HepG2 (cell line): Measurements from ENCODE around the gene KHNYN. TPM values are rescaled to one million over a fixed set of nuclear protein-coding genes. Genes with fewer than 3 reads are reported as not detected.

ENCODE experiments used
- ATF7 ChIP-seq, 2 experiments: fragments of 450-650 bp in 1 of 2; sonication (generic) in 1 of 2; formaldehyde crosslinking in 1 of 2; IDR thresholded peaks; 2 replicates each; pipeline versions ENCODE4 v1.4.0 to v1.6.1; 2016 to 2020; ENCODE audit warnings: antibody characterized with exemption in 1 of 2, mild to moderate bottlenecking in 1 of 2, missing genetic modification reagents in 1 of 2
- BRF2 ChIP-seq: sonication (generic); formaldehyde crosslinking; IDR thresholded peaks from 2 replicates; pipeline ENCODE4 v1.8.1; 2022; ENCODE audit warnings: mild to moderate bottlenecking, missing genetic modification reagents
- CCDC6 ChIP-seq: sonication (generic); formaldehyde crosslinking; IDR thresholded peaks from 2 replicates; pipeline ENCODE4 v1.8.1; 2022; ENCODE audit warnings: mild to moderate bottlenecking, missing genetic modification reagents, moderate library complexity
- CERS6 ChIP-seq: sonication (generic); formaldehyde crosslinking; IDR thresholded peaks from 2 replicates; pipeline ENCODE4 v1.5.0; 2020; ENCODE audit warnings: missing genetic modification reagents
- CREB3 ChIP-seq: sonication (generic); formaldehyde crosslinking; IDR thresholded peaks from 2 replicates; pipeline ENCODE4 v1.5.0; 2020; ENCODE audit warnings: missing genetic modification reagents
- FOXK2 ChIP-seq: fragments of 450-650 bp; IDR thresholded peaks from 2 replicates; pipeline ENCODE4 v1.6.1; 2016
- HNRNPL ChIP-seq: fragments of 200-400 bp; formaldehyde crosslinking; IDR thresholded peaks from 2 replicates; pipeline ENCODE4 v1.6.1; 2017; ENCODE audit warnings: mild to moderate bottlenecking, low read depth, low read length
- HNRNPLL ChIP-seq: fragments of 200-400 bp; formaldehyde crosslinking; IDR thresholded peaks from 2 replicates; pipeline ENCODE4 v1.6.1; 2017; ENCODE audit warnings: mild to moderate bottlenecking, low read depth, low read length; ENCODE audit not compliant: poor library complexity, severe bottlenecking
- KDM4B ChIP-seq: sonication (generic); formaldehyde crosslinking; IDR thresholded peaks from 2 replicates; pipeline ENCODE4 v1.4.0; 2020; ENCODE audit warnings: missing genetic modification reagents
- KLF11 ChIP-seq: IDR thresholded peaks from 2 replicates; pipeline ENCODE4 v1.6.1; 2016; ENCODE audit warnings: missing compliant biosample characterization
- KLF13 ChIP-seq: sonication (generic); formaldehyde crosslinking; IDR thresholded peaks from 2 replicates; pipeline ENCODE4 v1.4.0; 2020; ENCODE audit warnings: mild to moderate bottlenecking, missing genetic modification reagents
- MAFF ChIP-seq: IDR thresholded peaks from 2 replicates; pipeline ENCODE4 v1.6.1; 2011; ENCODE audit warnings: low read depth, low read length, improper control_type of control experiment
- PAWR ChIP-seq: sonication (generic); formaldehyde crosslinking; IDR thresholded peaks from 2 replicates; pipeline ENCODE4 v1.4.0; 2020; ENCODE audit warnings: missing genetic modification reagents, mild to moderate bottlenecking, borderline replicate concordance
- POLR2AphosphoS5 ChIP-seq: IDR thresholded peaks from 2 replicates; pipeline ENCODE4 v1.6.1; 2012; ENCODE audit warnings: low read depth, low read length
- REXO4 ChIP-seq: sonication (generic); formaldehyde crosslinking; IDR thresholded peaks from 2 replicates; pipeline ENCODE4 v1.8.0; 2022; ENCODE audit warnings: missing genetic modification reagents, mild to moderate bottlenecking, borderline replicate concordance
- SALL2 ChIP-seq: sonication (generic); formaldehyde crosslinking; IDR thresholded peaks from 2 replicates; pipeline ENCODE4 v1.8.1; 2023; ENCODE audit warnings: mild to moderate bottlenecking, missing genetic modification reagents, inconsistent platforms
- SMYD3 ChIP-seq: sonication (generic); formaldehyde crosslinking; IDR thresholded peaks from 2 replicates; pipeline ENCODE4 v1.8.1; 2023; ENCODE audit warnings: mild to moderate bottlenecking, missing genetic modification reagents
- SNAPC4 ChIP-seq: sonication (generic); formaldehyde crosslinking; IDR thresholded peaks from 2 replicates; pipeline ENCODE4 v1.4.0; 2020; ENCODE audit warnings: mild to moderate bottlenecking, missing genetic modification reagents
- ZFY ChIP-seq: sonication (generic); formaldehyde crosslinking; IDR thresholded peaks from 2 replicates; pipeline ENCODE4 v1.4.0; 2020; ENCODE audit warnings: missing genetic modification reagents
- ZNF230 ChIP-seq: sonication (generic); formaldehyde crosslinking; IDR thresholded peaks from 2 replicates; pipeline ENCODE4 v1.4.0; 2020; ENCODE audit warnings: mild to moderate bottlenecking, missing genetic modification reagents
- ZNF24 ChIP-seq: fragments of 450-650 bp; IDR thresholded peaks from 2 replicates; pipeline ENCODE4 v1.6.1; 2017; ENCODE audit warnings: antibody characterized with exemption, mild to moderate bottlenecking
- ZNF367 ChIP-seq: sonication (generic); formaldehyde crosslinking; IDR thresholded peaks from 2 replicates; pipeline ENCODE4 v1.4.0; 2020; ENCODE audit warnings: missing genetic modification reagents, borderline replicate concordance
- ZNF629 ChIP-seq: sonication (generic); formaldehyde crosslinking; conservative IDR thresholded peaks from 2 replicates; pipeline ENCODE4 v1.5.0; 2020; ENCODE audit warnings: missing genetic modification reagents
- ZNF850 ChIP-seq: sonication (generic); formaldehyde crosslinking; conservative IDR thresholded peaks from 2 replicates; pipeline ENCODE4 v1.9.0; 2021; ENCODE audit warnings: mild to moderate bottlenecking, missing genetic modification reagents
- ZSCAN9 ChIP-seq: IDR thresholded peaks from 2 replicates; pipeline ENCODE4 v1.6.1; 2016; ENCODE audit warnings: borderline replicate concordance
- polyA plus RNA-seq, 8 experiments: library from polyadenylated mRNA; depleted of rRNA in 3 of 8; stranded (reverse) in 7 of 8; unstranded in 1 of 8; fragments of >200 nt; fragmentation: Illumina TruSeq in 4 of 8; extraction: Trizol in 4 of 8; gene quantifications; 2 replicates each; pipeline versions ENCODE4 v1.2.1 to v1.2.3, GENCODE V29; 2011 to 2016; ENCODE audit warnings: low read depth in 4 of 8, missing spikeins in 1 of 8, mixed read lengths in 1 of 8; ENCODE audit not compliant: insufficient read depth in 1 of 8
- total RNA-seq, 5 experiments: library from RNA; depleted of rRNA; stranded (reverse); fragments of >200 nt; fragmentation: Illumina TruSeq; extraction: Trizol; gene quantifications; 2 replicates each; pipeline ENCODE4 v1.2.3, GENCODE V29; 2016; ENCODE audit warnings: low read depth in 1 of 5

KHNYN gene
- total and polyA plus RNA-seq, 2 of the 13 experiments (the other 11 are each of a cell fraction or from before 2014, with no cell fraction given) = 52.8 to 75.7 TPM

- TF ChIP-seq SNAPC4 (peak; percentile 97), KDM4B (CRISPR knock-in tag) (no peak), CCDC6 (CRISPR knock-in tag) (no peak; the same call in 1 of the 2 replicates), REXO4 (no peak), PAWR (0 out of 2 replicates have a peak, but pooled peaks have one; percentile 52), CREB3 (CRISPR knock-in tag) (no peak), MAFF (no peak), HNRNPL (no peak), ZFY (CRISPR knock-in tag) (no peak), KLF11 (no peak), BRF2 (CRISPR knock-in tag) (no peak; the same call in 1 of the 2 replicates), ZNF230 (CRISPR knock-in tag) (no peak), KLF13 (no peak), ZSCAN9 (CRISPR knock-in tag) (no peak), CERS6 (CRISPR knock-in tag) (no peak), ZNF629 (CRISPR knock-in tag) (no peak), ZNF850 (CRISPR knock-in tag) (0 out of 2 replicates have a peak, but pooled peaks have one; percentile 84), SMYD3 (CRISPR knock-in tag) (no peak), HNRNPLL (no peak), FOXK2 (no peak), ATF7 (IDR thresholded peaks at IDR 0.05) (no peak), ATF7 (CRISPR knock-in tag; IDR thresholded peaks at IDR 0.05) (peak; percentile 38; the same call in 1 of the 2 replicates), POLR2AphosphoS5 (no peak), ZNF367 (no peak), SALL2 (CRISPR knock-in tag) (no peak), ZNF24 (no peak)
Measured at GRCh38 chr14:24441904-24442239, 12.1 kb downstream of the KHNYN start (continued).
